Sigmoid colon (tissue), 7 donors: Measurements from ENCODE around the gene STAC. TPM values are rescaled to one million over a fixed set of nuclear protein-coding genes. Genes with fewer than 3 reads are reported as not detected.
"Not testable (repeated sequence)": the region's sequence is repeated elsewhere in the genome, so short reads cannot be mapped to it uniquely, and the experiment has no call there.

ENCODE experiments used
- DNase-seq: peaks from one replicate; pipeline ENCODE4 v3.0.0-alpha.2; 2019
- H3K27ac ChIP-seq, 4 donors: fragments of 200-600 bp; sonication (generic); one replicate each; pipeline ENCODE4 v1.5.1; 2016 to 2019; ENCODE audit warnings: mild to moderate bottlenecking in 1 of 4
- H3K27me3 ChIP-seq, 3 donors: fragments of 200-600 bp; sonication (generic); one replicate each; pipeline ENCODE4 v1.5.1; 2019; ENCODE audit warnings: mild to moderate bottlenecking in 1 of 3
- H3K36me3 ChIP-seq, 4 donors: fragments of 200-600 bp; sonication (generic); one replicate each; pipeline ENCODE4 v1.5.1; 2016 to 2019
- H3K4me1 ChIP-seq, 4 donors: fragments of 200-600 bp; sonication (generic); one replicate each; pipeline ENCODE4 v1.5.1; 2017 to 2019
- H3K4me3 ChIP-seq, 4 donors: fragments of 200-600 bp; sonication (generic); one replicate each; pipeline ENCODE4 v1.5.1; 2017 to 2019; ENCODE audit warnings: mild to moderate bottlenecking in 2 of 4, moderate library complexity in 1 of 4
- H3K9me3 ChIP-seq, 4 donors: fragments of 200-600 bp in 3 of 4; sonication (generic) in 3 of 4; one replicate each; pipeline versions ENCODE4 v1.5.1 to v1.6.1; 2013 to 2019
- EP300 ChIP-seq, 4 donors: sonication (generic); formaldehyde crosslinking; IDR thresholded peaks; one replicate each; pipeline ENCODE4 v1.6.1; 2017; ENCODE audit warnings: antibody characterized with exemption in 4 of 4
- POLR2A ChIP-seq, 2 donors: fragments of 450-650 bp; IDR thresholded peaks; one replicate each; pipeline ENCODE4 v1.6.1; 2016; ENCODE audit warnings: antibody characterized with exemption in 2 of 2, mild to moderate bottlenecking in 2 of 2, moderate library complexity in 2 of 2
- POLR2AphosphoS5 ChIP-seq, 4 donors: sonication (generic); formaldehyde crosslinking; IDR thresholded peaks; one replicate each; pipeline ENCODE4 v1.6.1; 2017; ENCODE audit warnings: antibody characterized with exemption in 4 of 4
- WGBS, 2 donors: extraction: QIAGEN DNeasy Blood & Tissue Kit; methylation state at CpG; one replicate each; pipeline ENCODE4 v1.1.7; 2013; 5-methylcytosine and 5-hydroxymethylcytosine counted together
- intact Hi-C: fragments of 100-400 bp; cut with DNase I; formaldehyde crosslinking; loops from one replicate; pipeline ENCODE4 v1.15.1; 2023
- polyA plus RNA-seq, 3 donors: library from polyadenylated mRNA; stranded (reverse); fragments of 200-250 nt; gene quantifications; one replicate each; pipeline ENCODE4 v1.2.3, GENCODE V29; 2013
- total RNA-seq, 4 donors: library from RNA; depleted of rRNA; stranded (reverse); fragments of >200 nt; gene quantifications; one replicate each; pipeline ENCODE4 v1.1.0, GENCODE V29; 2016
- TF ChIP-seq, protein P1 (sequence below), 4 experiments: fragments of 450-650 bp in 3 of 4; fragments of 200-600 bp in 1 of 4; IDR thresholded peaks; one replicate each; pipeline ENCODE4 v1.5.1; 2016 to 2019; ENCODE audit warnings: antibody characterized with exemption in 4 of 4, mild to moderate bottlenecking in 3 of 4, moderate library complexity in 2 of 4
- donor health status: healthy with polysubstance abuse.
- donor health status: Bipolar disorder and iron deficiency.
- donor health status: healthy.

STAC gene
- total and polyA plus RNA-seq, 7 donors = 0.42 to 39.6 (median 17.4) TPM; not detected in 2

DNA sequence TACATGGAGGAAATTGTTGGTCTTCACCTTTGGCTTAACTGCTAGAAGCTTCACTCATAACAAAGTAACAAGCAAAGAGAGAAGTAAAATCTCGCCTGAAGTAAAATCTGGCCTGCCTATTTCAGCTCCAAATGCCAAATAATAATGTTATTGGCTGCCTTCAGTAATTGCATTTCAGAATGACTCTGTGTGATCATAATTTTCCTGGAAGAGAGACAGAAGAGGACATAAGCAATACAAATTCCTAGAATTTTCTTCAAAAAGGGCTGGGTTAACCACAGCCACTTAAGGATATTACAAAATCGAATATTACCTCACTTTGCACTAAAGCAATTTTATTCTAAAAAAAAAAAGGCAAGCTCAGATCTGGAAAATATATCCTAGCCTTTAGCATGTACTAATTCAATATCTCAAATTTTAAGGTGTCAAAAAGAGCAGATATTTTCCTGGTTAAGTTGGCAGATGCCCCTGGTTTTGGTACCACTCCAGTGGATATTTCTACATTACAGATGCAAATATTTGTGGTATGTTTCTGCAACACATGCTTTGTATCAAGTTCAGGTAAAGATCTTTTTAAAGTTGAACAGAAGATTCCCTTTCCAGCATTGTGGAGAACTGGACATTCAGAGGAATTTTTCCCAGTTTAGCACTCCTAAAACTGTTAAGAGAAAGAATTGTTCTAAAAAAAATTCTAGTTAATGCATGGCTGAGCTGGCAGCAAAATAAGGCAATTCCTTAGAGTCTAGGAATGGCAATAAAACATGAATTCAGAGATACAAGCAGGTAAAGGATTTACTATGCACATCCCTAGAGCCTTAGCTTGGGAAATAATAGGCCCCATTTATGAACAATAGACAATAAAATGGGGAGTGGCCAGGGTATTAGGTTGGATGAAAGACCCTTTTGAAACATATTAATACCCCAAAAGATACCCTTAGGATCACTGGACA is 116.7 kb downstream of the STAC start:
- Histone ChIP-seq H3K9me3 (no peaks in the 10 kb centered on the region), H3K27me3 (no peaks in the 10 kb centered on the region), H3K27ac (peak overlapping the region in 1 of 4 donors; percentile 4), H3K4me1 (peaks cover 0 to 43% (median 27%) of the 10 kb centered on the region in 4 donors), H3K4me3 (no peak overlapping the region), H3K36me3 (no peaks in the 10 kb centered on the region)
- DNase-seq = no peak
- intact Hi-C loops = loop anchor here (10.0 kb wide), 1 partner anchor 58 kb away; no protein-coding TSS in a partner anchor
- WGBS, 2 donors = 57 to 61% methylated on average over 2 of the region's 2 CpGs
- TF ChIP-seq EP300 (IDR thresholded peaks at IDR 0.05) (no peak), POLR2AphosphoS5 (IDR thresholded peaks at IDR 0.05) (peak in 1 of 4 donors; percentile 39), POLR2A (IDR thresholded peaks at IDR 0.05) (no peak)
- TF ChIP-seq, protein P1, sequence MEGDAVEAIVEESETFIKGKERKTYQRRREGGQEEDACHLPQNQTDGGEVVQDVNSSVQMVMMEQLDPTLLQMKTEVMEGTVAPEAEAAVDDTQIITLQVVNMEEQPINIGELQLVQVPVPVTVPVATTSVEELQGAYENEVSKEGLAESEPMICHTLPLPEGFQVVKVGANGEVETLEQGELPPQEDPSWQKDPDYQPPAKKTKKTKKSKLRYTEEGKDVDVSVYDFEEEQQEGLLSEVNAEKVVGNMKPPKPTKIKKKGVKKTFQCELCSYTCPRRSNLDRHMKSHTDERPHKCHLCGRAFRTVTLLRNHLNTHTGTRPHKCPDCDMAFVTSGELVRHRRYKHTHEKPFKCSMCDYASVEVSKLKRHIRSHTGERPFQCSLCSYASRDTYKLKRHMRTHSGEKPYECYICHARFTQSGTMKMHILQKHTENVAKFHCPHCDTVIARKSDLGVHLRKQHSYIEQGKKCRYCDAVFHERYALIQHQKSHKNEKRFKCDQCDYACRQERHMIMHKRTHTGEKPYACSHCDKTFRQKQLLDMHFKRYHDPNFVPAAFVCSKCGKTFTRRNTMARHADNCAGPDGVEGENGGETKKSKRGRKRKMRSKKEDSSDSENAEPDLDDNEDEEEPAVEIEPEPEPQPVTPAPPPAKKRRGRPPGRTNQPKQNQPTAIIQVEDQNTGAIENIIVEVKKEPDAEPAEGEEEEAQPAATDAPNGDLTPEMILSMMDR (IDR thresholded peaks at IDR 0.05) = no peak

DNA sequence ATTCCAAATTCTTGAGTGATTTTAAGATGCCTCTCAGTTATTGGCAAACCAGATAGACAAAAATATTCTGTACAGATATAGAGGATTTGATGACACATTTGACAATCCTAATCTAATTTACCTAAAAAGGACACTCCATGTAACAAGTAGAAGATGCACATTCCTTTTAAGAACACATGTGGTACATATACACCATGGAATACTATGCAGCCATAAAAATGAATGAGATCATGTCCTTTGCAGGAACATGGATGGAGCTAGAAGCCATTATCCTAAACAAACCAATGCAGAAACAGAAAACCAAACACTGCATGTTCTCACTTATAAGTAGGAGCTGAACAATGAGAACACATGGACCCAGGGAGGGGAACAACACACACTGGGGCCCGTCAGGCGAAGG is 119.7 kb downstream of the STAC start:
- H3K9me3 ChIP-seq, intact Hi-C loops, H3K36me3 ChIP-seq, H3K27me3 ChIP-seq, H3K27ac ChIP-seq, H3K4me3 ChIP-seq, DNase-seq: not testable (repeated sequence)
- peaks cover 0 to 33% (median 20%) of the 10 kb centered on the region in 4 donors for H3K4me1 ChIP-seq
- WGBS, 2 donors = 92 to 94% methylated on average over 2 of the region's 2 CpGs

DNA sequence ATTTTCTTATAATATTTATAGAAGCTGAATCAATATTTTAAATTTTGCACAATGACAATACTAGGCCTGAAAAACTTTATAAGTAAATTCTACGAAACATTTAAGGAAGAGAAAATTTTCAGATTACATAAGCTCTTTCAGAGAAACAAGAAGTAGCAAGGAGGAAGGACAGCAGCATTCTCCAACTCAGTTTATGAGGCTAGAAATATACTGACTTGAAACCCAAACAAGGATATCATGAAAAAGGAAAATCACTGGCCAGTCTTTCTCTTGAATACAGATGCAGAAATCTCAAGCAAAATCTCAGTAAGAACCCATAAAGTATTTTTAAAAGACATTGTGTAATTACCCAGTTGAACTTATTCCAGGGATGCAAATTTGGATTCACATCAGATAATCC is 121.3 kb downstream of the STAC start:
- WGBS, 2 donors = 80% methylated on average over 1 of the region's 1 CpG
- peak overlapping the region in 2 of 4 donors; percentile 29 to 33 for H3K27ac ChIP-seq
- intact Hi-C loops = no loop called here
- H3K4me1 ChIP-seq = peaks cover 0 to 22% (median 13%) of the 10 kb centered on the region in 4 donors
- TF ChIP-seq POLR2AphosphoS5 (IDR thresholded peaks at IDR 0.05) (no peak), EP300 (IDR thresholded peaks at IDR 0.05) (no peak), POLR2A (IDR thresholded peaks at IDR 0.05) (no peak)
- TF ChIP-seq, protein P1 (IDR thresholded peaks at IDR 0.05) = no peak
- H3K36me3 ChIP-seq = no peaks in the 10 kb centered on the region
- no peak overlapping the region for H3K4me3 ChIP-seq
- DNase-seq = no peak
- H3K27me3 ChIP-seq = no peaks in the 10 kb centered on the region
- H3K9me3 ChIP-seq = no peaks in the 10 kb centered on the region

GRCh38 chr3:36505393-36505792 is 125.1 kb downstream of the STAC start:
- Histone ChIP-seq H3K4me3 (no peak overlapping the region), H3K27me3 (no peaks in the 10 kb centered on the region), H3K4me1 (peaks cover 0 to 13% (median 6%) of the 10 kb centered on the region in 4 donors), H3K36me3 (peaks cover 0 to 3% (median 0%) of the 10 kb centered on the region in 4 donors), H3K27ac (no peak overlapping the region), H3K9me3 (no peaks in the 10 kb centered on the region)
- WGBS, 2 donors = 84 to 93% methylated on average over 2 of the region's 2 CpGs
- intact Hi-C loops = no loop called here
- no peak for TF ChIP-seq EP300 (IDR thresholded peaks at IDR 0.05)
- no peak for DNase-seq

GRCh38 chr3:36511791-36512486 is 131.6 kb downstream of the STAC start:
- Histone ChIP-seq H3K36me3 (peaks cover 0 to 3% (median 0%) of the 10 kb centered on the region in 4 donors), H3K9me3 (no peaks in the 10 kb centered on the region), H3K4me1 (peaks cover 0 to 22% (median 18%) of the 10 kb centered on the region in 4 donors), H3K4me3 (no peak overlapping the region), H3K27ac (peak overlapping the region in 2 of 4 donors; percentile 21 to 33), H3K27me3 (no peaks in the 10 kb centered on the region)
- TF ChIP-seq POLR2AphosphoS5 (IDR thresholded peaks at IDR 0.05) = peak in 2 of 4 donors; percentile 63 to 67
- TF ChIP-seq, protein P1 (IDR thresholded peaks at IDR 0.05) = no peak
- intact Hi-C loops = no loop called here
- DNase-seq = no peak
- 65 to 76% methylated on average over 5 of the region's 5 CpGs for whole genome bisulfite sequencing, 2 donors
